HG03108 (cell line): Measurements from ENCODE around the gene TIMM44.
"Not testable (repeated sequence)": the region's sequence is repeated elsewhere in the genome, so short reads cannot be mapped to it uniquely, and the experiment has no call there.

Experiments
- ATAC-seq: cut with Tn5 transposase; IDR thresholded peaks from one replicate; pipeline ENCODE4 v1.9.1; 2021; ENCODE audit warnings: moderate library complexity; ENCODE audit not compliant: unreplicated experiment

TIMM44 gene

GRCh38 chr19:7902796-7903243, 40.6 kb downstream of the TIMM44 start:
- no peak for ATAC-seq

- no peak for ATAC-seq
Observed at GRCh38 chr19:7901337-7901736, 42.1 kb downstream of the TIMM44 start.

- no peak for ATAC-seq
Observed at GRCh38 chr19:7900931-7901330, 42.5 kb downstream of the TIMM44 start.

- ATAC-seq: no peak
Observed at GRCh38 chr19:7900401-7900870, 43.0 kb downstream of the TIMM44 start.

- ATAC-seq: no peak
Observed at GRCh38 chr19:7899751-7900378, 43.6 kb downstream of the TIMM44 start.

GRCh38 chr19:7898967-7899366, 44.5 kb downstream of the TIMM44 start:
- no peak for ATAC-seq

GRCh38 chr19:7897292-7897691, 46.2 kb downstream of the TIMM44 start:
- ATAC-seq: no peak

GRCh38 chr19:7895565-7895964, 47.9 kb downstream of the TIMM44 start:
- ATAC-seq: no peak

- no peak for ATAC-seq
Observed at GRCh38 chr19:7894612-7895309, 48.7 kb downstream of the TIMM44 start.

GRCh38 chr19:7893362-7894101, 49.9 kb downstream of the TIMM44 start:
- not testable (repeated sequence) for ATAC-seq

- no peak for ATAC-seq
Observed at GRCh38 chr19:7888826-7889217, 54.6 kb downstream of the TIMM44 start.

GRCh38 chr19:7888145-7888825, 55.2 kb downstream of the TIMM44 start, which contains the start of gene LRRC8E:
TSS of gene LRRC8E (plus strand) at chr19:7888510. CDS start at chr19:7895604, 7,094 bp downstream.
- no peak for ATAC-seq

- no peak for ATAC-seq
Observed at GRCh38 chr19:7887408-7888144, 55.9 kb downstream of the TIMM44 start.

- ATAC-seq: no peak
Observed at GRCh38 chr19:7885818-7886217, 57.6 kb downstream of the TIMM44 start.

- ATAC-seq: no peak
Observed at GRCh38 chr19:7883796-7884570, 59.5 kb downstream of the TIMM44 start.

- ATAC-seq: no peak
Observed at GRCh38 chr19:7883105-7883504, 60.4 kb downstream of the TIMM44 start.

- ATAC-seq: no peak
Observed at GRCh38 chr19:7881910-7882309, 61.6 kb downstream of the TIMM44 start.

- no peak for ATAC-seq
Observed at GRCh38 chr19:7879836-7880235, 63.6 kb downstream of the TIMM44 start.

- no peak for ATAC-seq
Observed at GRCh38 chr19:7879111-7879807, 64.2 kb downstream of the TIMM44 start.
